Activated gamma-delta T cell treated with Interleukin-2 at 50 U/mL for 16 hours (primary cell): ENCODE measurements around the gene APOBEC3H.
"Not testable (repeated sequence)": the region's sequence is repeated elsewhere in the genome, so short reads cannot be mapped to it uniquely, and the experiment has no call there.

Experiments
- DNase-seq: peaks from one replicate; pipeline ENCODE4 v3.0.0-alpha.2; 2020

The APOBEC3H gene

GRCh38 chr22:39097098-39098020, at the start of gene APOBEC3H:
APOBEC3H (plus strand) TSS chr22:39097244; CDS start chr22:39100279, 3,035 bp downstream.
- DNase-seq, result peak; percentile 34

DNA sequence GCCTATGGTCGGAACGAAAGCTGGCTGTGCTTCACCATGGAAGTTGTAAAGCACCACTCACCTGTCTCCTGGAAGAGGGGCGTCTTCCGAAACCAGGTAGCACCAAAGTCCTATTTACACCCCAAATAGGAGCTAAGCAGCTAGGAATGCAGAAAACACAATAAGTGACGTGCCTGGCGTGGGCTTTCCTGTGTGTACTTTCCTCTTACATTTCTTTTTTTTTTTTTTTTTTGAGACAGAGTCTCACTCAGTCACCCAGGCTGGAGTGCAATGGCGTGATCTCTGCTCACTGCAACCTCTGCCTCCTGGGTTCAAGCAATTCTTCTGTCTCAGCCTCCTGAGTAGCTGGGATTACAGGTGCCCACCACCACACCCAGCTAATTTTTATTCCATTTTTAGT, 47.6 kb upstream of the APOBEC3H start:
- not testable (repeated sequence) for DNase-seq

GRCh38 chr22:39051844-39052495, 45.1 kb upstream of the APOBEC3H start:
- DNase-seq, result not testable (repeated sequence)

- no peak for DNase-seq
Measured at GRCh38 chr22:39055658-39056057, 41.4 kb upstream of the APOBEC3H start.

DNA sequence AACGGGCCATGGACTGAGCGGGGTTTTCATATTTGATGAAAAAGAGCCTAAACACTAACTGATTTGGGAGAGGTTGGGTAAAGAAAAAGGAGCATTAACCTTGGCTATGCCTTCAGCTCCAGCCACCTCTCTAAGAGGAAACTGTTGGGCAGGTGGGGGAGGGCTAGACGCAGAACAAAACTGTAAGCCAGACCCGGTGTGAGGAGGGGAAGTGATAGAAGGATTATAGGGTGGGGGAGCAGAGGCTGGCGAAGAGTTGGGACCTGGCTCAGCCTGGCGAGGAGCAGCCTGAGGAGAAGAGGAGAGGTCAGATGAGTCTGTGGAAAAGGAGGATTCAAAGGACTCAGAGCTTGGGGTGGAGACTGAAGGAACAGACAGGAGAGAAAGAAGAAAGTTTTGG, 35.8 kb upstream of the APOBEC3H start:
- not testable (repeated sequence) for DNase-seq

GRCh38 chr22:39061951-39062350, 35.1 kb upstream of the APOBEC3H start:
- not testable (repeated sequence) for DNase-seq

GRCh38 chr22:39063904-39064303, 33.1 kb upstream of the APOBEC3H start:
- DNase-seq, result not testable (repeated sequence)

DNA sequence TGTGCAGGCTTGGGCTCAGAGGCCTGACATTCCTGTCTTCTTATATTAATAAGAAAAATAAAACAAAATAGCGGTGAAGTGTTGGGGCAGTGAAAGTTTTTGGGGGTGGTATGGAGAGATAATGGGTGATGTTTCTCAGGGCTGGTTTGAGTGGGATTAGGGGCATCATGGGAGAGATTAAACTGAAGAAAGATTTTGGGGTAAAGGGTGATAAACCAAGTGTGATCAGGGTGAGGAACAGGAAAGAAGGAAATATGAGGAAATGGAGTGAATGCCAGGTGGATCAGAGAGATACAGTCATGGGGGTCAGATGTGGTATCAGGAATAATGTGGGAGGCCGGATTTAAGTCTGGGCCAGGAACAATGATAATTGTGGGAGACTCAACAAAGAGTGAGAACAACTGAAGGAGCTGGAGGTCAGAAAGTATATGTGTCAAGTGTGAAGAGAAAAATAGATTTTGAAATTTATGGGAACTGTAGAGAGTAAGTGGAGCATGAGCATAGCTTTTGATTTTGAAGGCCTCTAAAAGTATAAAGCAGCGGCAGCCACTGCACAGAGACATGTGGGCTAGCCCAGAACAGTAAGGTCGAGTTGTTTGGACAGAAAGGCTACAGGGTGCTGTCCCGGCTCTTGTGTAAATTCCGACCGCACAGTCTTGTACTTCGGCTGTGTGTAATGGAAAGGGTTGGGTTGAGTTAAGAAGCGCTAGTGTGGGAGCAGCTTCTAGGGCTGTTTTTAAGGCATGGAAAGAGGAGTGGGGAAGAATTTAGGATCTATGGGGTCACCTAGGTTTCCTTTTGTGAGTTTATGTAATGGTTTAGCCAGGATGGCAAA, 30.4 kb upstream of the APOBEC3H start:
- not testable (repeated sequence) for DNase-seq

GRCh38 chr22:39068033-39068785, 28.8 kb upstream of the APOBEC3H start:
- no peak for DNase-seq

GRCh38 chr22:39070186-39070585, 26.9 kb upstream of the APOBEC3H start:
- DNase-seq, result no peak

- DNase-seq, result not testable (repeated sequence)
Measured at GRCh38 chr22:39072581-39072981, 24.5 kb upstream of the APOBEC3H start.

DNA sequence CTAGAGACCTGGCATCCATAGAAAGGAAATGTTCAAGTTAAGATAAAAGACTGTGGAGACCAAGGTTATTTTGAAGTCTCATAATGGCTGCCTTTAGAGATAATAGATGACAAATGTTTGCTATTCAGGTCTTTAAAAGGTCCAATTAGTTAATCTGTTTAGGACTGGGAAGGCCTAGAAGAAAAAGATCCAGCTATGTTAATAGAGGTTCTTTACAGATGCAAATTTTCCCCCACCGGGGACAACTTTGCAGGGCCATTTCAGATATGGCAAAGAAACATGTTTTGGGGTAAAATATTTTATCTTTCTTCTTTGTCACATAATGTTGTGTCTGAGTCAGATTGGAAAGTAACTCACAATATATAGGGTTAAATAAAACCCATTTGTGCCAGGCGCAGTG, 23.1 kb upstream of the APOBEC3H start:
- DNase-seq, result no peak

GRCh38 chr22:39076155-39077025, 20.7 kb upstream of the APOBEC3H start:
- not testable (repeated sequence) for DNase-seq

DNA sequence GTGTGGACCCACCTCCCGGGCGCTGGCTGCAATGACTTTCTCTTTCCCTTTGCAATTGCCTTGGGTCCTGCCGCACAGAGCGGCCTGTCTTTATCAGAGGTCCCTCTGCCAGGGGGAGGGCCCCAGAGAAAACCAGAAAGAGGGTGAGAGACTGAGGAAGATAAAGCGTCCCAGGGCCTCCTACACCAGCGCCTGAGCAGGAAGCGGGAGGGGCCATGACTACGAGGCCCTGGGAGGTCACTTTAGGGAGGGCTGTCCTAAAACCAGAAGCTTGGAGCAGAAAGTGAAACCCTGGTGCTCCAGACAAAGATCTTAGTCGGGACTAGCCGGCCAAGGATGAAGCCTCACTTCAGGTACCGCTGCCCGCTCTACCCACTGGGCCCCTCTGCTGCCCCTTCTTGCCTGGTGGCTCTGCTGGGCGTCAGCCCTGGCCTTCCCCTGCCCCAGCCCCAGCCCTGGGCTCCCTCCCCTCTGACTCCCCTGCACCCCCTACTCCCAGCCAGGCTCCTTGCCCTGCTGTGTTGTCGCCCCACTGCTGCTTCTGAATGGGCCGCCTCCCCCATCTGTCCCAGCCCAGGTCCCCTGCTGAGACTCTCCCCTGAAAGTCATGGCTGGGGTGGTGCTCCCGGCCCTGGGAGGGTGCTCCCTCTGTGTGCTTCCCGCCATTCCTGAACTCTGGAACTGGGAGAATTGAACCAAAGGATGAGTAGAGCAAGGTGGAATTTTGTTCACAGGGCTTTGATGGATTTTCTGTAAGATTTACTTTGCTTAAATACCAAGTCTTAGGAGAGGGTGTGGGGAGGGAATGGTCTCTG, 19.8 kb upstream of the APOBEC3H start, which contains the start of gene APOBEC3G:
APOBEC3G (plus strand) TSS at position 250 of the 815 bp plus-strand sequence; CDS start at position 337, 87 bp downstream.
- peak; percentile 67 for DNase-seq

DNA sequence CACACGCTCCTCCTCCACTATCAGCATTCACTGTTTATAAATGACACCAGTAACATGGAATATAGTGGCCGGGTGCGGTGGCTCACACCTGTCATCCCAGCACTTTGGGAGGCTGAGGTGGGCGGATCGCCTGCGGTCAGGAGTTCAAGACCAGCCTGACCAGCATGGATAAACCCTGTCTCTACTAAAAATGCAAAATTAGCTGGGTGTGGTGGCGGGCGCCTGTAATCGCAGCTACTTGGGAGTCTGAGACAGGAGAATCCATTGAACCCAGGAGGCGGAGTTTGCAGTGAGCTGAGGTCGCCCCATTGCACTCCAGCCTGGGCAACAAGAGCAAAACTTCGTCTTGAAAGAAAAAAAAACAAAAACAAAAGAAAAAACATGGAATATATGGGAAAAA, 19.1 kb upstream of the APOBEC3H start:
- DNase-seq, result not testable (repeated sequence)

- DNase-seq, result no peak
Measured at GRCh38 chr22:39078329-39078728, 18.7 kb upstream of the APOBEC3H start.

DNA sequence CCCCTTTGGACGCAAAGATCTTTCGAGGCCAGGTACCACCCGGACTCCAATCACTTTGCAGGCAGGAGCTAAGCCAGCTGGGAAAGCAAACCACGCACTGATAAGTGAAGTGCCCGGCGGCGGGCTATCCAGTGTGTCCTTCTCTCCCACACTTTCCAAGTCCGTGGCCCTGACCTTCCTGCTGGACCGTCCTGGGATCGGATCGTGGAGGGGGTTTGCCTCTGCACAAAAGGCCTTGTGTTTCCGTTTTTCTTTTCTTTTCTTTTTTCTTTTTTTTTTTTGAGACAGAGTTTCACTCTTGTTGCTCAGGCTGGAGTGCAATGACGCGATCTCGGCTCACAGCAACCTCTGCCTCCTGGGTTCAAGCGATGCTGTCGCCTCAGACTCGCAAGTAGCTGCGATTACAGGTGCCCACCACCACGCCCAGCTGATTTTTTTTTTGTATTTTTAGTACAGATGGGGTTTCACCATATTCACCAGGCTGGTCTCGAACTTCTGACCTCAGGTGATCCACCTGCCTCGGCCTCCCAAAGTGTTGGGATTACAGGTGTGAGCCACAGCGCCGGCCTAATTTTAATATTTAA, 17.9 kb upstream of the APOBEC3H start:
- not testable (repeated sequence) for DNase-seq

GRCh38 chr22:39080052-39080762, 16.8 kb upstream of the APOBEC3H start:
- peak; percentile 45 for DNase-seq

- DNase-seq, result no peak
Measured at GRCh38 chr22:39081016-39081415, 16.0 kb upstream of the APOBEC3H start.
